Epidermal melanocyte (primary cell): ENCODE results near the gene MIF4GD.

Experiments used
- DNase-seq: peaks from one replicate; pipeline ENCODE4 v3.0.0; 2011; ENCODE audit warnings: low spot score; ENCODE audit not compliant: insufficient read length

Gene MIF4GD

GRCh38 chr17:75237100-75238014 is 33.7 kb downstream of the MIF4GD start:
- no peak for DNase-seq

DNA sequence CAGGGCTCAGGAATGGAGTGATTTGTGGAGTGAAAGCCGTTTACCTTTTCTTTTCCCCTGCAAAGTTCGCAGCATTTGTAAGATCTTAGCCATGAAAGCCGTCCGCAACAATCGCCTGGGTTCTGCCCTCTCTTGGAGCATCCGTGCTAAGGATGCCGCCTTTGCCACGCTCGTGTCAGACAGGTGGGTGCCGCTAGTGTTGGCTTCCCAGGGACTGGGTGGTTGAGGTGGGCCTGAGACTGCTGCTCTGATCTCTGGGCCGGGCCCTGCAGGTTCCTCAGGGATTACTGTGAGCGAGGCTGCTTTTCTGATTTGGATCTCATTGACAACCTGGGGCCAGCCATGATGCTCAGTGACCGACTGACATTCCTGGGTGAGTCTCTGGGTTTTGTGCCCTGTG is 38.2 kb downstream of the MIF4GD start:
- no peak for DNase-seq

- no peak for DNase-seq
These were observed 39.1 kb downstream of the MIF4GD start for GRCh38 chr17:75231741-75232464.

- DNase-seq, result no peak
These were observed 40.0 kb downstream of the MIF4GD start for GRCh38 chr17:75231071-75231470.

DNA sequence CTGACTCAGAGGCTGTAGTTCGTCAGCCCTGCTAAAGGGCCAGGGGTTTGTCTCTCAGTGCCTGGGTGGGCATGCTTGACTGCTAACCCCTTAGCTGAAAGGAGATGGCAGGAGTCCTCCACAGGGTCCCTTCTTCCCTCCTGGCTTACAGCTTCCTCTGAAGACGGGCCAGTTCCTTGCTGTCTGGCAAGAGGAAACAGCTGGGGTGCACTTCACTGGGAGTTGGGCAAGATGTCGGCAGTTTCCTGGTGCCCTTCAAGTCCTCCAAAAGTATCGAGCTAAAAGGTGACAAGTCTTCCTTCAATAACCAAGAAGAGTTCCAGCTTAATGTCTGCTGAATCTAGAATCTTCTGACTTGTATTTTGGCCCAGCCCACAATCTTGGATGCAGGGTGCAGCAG is 42.2 kb downstream of the MIF4GD start:
- DNase-seq, result no peak

DNA sequence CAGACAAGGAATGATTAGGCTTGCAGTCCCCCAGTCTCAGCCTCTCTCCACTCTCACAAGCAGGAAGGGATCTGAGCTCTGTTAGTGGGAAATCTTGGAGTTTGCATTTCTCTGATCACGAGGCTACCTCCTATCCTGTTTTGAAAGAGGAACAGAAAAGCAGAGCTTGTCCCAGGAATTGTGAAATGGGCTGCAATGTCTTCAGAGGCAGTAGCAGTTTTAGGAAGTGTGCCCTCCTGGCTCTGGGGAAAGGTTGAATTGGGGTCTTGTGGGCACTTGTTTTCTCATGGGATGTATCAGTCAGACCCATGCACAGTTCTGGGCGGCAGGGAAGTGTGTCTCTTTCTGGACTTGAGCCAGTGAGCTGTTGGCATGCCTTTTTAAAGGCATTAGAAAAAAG is 42.7 kb downstream of the MIF4GD start:
- no peak for DNase-seq

DNA sequence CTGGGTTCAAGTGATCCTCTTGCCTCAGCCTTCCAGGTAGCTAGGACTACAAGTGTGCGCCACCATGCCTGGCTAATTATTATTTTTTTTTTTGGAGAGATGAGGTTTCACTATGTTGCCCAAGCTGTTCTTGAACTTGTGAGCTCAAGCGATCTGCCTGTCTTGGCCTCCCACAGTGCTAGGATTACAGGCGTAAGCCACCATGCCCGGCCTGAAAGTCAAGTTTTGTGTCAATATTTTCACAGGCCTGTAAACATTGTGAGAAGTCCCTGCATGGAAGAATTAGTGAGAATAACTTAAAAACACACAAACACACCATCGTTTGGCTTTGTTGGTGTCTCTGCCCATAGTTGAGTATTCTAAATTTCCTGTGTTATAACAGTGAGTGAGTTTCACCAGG is 43.3 kb downstream of the MIF4GD start:
- no peak for DNase-seq

DNA sequence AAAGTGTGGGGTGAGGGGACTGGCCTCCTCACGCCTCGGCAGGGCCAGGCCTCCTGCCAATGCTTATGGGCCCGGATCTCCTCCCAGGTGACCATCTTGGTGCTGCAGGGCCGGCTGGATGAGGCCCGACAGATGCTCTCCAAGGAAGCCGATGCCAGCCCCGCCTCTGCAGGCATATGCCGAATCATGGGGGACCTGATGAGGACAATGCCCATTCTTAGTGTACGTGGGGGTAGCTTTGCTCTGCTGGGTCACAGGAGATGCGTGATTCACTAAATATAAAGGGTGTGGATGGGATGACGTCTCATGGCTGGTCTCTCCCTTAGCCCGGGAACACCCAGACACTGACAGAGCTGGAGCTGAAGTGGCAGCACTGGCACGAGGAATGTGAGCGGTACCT is 46.0 kb downstream of the MIF4GD start:
- DNase-seq, result no peak

DNA sequence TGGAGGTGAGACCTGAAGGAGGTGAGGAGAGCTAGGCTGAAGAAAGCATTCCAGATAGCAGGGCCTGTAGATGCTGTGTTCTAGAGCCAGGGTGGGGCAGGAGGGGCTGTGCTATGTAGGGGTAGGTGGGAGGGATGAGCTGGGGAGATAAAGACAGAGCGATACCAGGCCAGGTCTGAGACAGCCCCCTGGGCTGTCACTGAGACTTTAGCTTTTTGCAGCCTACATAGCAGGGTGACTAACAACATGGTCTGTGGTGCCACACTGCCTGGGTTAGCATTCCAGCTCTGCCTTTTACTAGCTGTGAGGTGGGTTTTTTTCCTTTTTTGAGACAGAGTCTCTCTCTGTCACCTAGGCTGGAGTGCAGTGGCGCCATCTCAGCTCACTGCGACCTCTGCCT is 51.2 kb downstream of the MIF4GD start:
- DNase-seq, result no peak

DNA sequence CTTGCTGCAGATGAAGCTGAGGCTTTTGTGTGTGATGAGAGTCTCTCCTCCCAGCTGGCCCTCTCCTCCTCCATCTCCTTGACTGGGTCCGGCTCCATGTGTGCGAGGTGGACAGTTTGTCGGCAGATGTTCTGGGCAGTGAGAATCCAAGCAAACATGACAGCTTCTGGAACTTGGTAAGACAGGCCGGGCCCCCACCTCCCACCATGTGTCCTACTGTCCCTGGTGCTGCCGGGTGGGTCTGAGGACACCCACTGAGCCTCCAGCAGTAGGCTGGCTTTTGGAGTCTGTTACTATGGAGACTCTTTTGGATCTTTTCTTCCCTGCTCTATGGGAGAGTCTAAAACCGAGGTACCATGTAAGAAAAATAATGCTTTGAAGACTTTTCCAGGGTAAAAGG is 52.9 kb downstream of the MIF4GD start:
- no peak for DNase-seq
